Measurements from ENCODE around the gene ANKRD50. TPM values are rescaled to one million over a fixed set of nuclear protein-coding genes. Genes with fewer than 3 reads are reported as not detected.

The ANKRD50 gene
- total and polyA plus RNA-seq, 9 of the 15 experiments (the other 6 are each of a cell fraction or from before 2014, with no cell fraction given), result 2.0 to 8.0 (median 6.2) TPM

- Histone ChIP-seq H3K9me1 (ENCODE audit: control insufficient read depth, insufficient read depth, low read length) (no peaks in the 10 kb centered on the region), H3K79me2 (ENCODE audit: control insufficient read depth, insufficient read depth, low read length) (no peaks in the 10 kb centered on the region), H3K27me3 (ENCODE audit: control insufficient read depth in 2 of 2, insufficient read depth in 2 of 2, low read length in 2 of 2) (peaks cover 0 to 5% of the 10 kb centered on the region in 2 experiments; a peak in 1 of 5 replicates), H3K27ac (ENCODE audit: extremely low read depth, low read depth, low read length) (no peak overlapping the region), H3K9ac (ENCODE audit: insufficient read depth in 1 of 2, low read depth in 2 of 2, low read length in 2 of 2) (no peak overlapping the region), H3K4me2 (ENCODE audit: insufficient read depth, low read length) (no peak overlapping the region), H3K36me3 (ENCODE audit: control insufficient read depth, insufficient read depth, low read length) (no peaks in the 10 kb centered on the region), H3K4me1 (replicated peaks in 1 of 2; ENCODE audit: control insufficient read depth in 2 of 2, insufficient read depth in 2 of 2, low read length in 2 of 2) (no peaks in the 10 kb centered on the region), H4K20me1 (replicated peaks; ENCODE audit: control insufficient read depth, insufficient read depth, low read length) (no peaks in the 10 kb centered on the region), H2AFZ (ENCODE audit: low read depth, low read length) (no peak overlapping the region), H3K4me3 (no peak overlapping the region), H3K9me3 (replicated peaks; ENCODE audit: control insufficient read depth, insufficient read depth, low read depth, low read length) (no peaks in the 10 kb centered on the region)
- intact Hi-C loops (cut with micrococcal nuclease), result loop anchor here (10.0 kb wide), 1 partner anchor 284 kb away; no protein-coding TSS in a partner anchor
- ChIA-PET CTCF (ENCODE audit: low intra/inter-chr PET ratio) (no interaction called here), POLR2A (no interaction called here)
- WGBS (ENCODE audit: insufficient coverage, low coverage, missing lambda C conversion rate), result 23% methylated on average over 1 of the region's 1 CpG
- in situ Hi-C loops (cut with MboI), result no loop called here
- FAIRE-seq (no peak), ATAC-seq (no peak), DNase-seq (ENCODE audit: extremely low read depth in 1 of 4, low spot score in 3 of 4) (no peak)
- BruUV-seq (replicated peaks), result no TSS peak
- no peak for TF ChIP-seq FOXP4 (CRISPR knock-in tag; IDR thresholded peaks at IDR 0.05; ENCODE audit: borderline replicate concordance)
- no peak for TF ChIP-seq CTCFL (IDR thresholded peaks at IDR 0.05; ENCODE audit: borderline replicate concordance, insufficient read depth, low read depth, low read length, poor library complexity, severe bottlenecking)
- no peak for TF ChIP-seq POLR2A (conservative IDR thresholded peaks at IDR 0.05)
- TF ChIP-seq TARDBP (IDR thresholded peaks at IDR 0.05), result no peak
- TF ChIP-seq SMAD1 (IDR thresholded peaks at IDR 0.05; ENCODE audit: low read depth, low read length, partially characterized antibody), result no peak
- no peak for TF ChIP-seq KDM1A (IDR thresholded peaks at IDR 0.05)
- TF ChIP-seq DEAF1 (CRISPR knock-in tag; IDR thresholded peaks at IDR 0.05), result no peak
- TF ChIP-seq CEBPG (CRISPR knock-in tag; IDR thresholded peaks at IDR 0.05), result no peak
- TF ChIP-seq CEBPG (tag; conservative IDR thresholded peaks at IDR 0.05 in 1 of 2, IDR thresholded peaks at IDR 0.05 in 1 of 2), result peak; percentile 11 to 75; a peak in 2 of 4 replicates
- TF ChIP-seq CEBPB (tag; IDR thresholded peaks at IDR 0.05), result peak; percentile 69
- no peak for TF ChIP-seq NR4A1 (CRISPR knock-in tag; IDR thresholded peaks at IDR 0.05)
- no peak for TF ChIP-seq NR4A1 (tag; IDR thresholded peaks at IDR 0.05)
- TF ChIP-seq CBX1 (IDR thresholded peaks at IDR 0.05; ENCODE audit: low read depth), result no peak
- TF ChIP-seq ETV1 (tag; conservative IDR thresholded peaks at IDR 0.05; ENCODE audit: low read depth), result no peak
- no peak for TF ChIP-seq JUND (IDR thresholded peaks at IDR 0.05; ENCODE audit: borderline replicate concordance, low read depth, low read length)
- TF ChIP-seq JUND (tag; IDR thresholded peaks at IDR 0.05; ENCODE audit: borderline replicate concordance, low read depth, low read length), result no peak
- TF ChIP-seq POLR2B (IDR thresholded peaks at IDR 0.05; ENCODE audit: low read depth, partially characterized antibody), result no peak
- TF ChIP-seq RBBP5 (IDR thresholded peaks at IDR 0.05; ENCODE audit: borderline replicate concordance, insufficient read depth, low read length, poor library complexity, severe bottlenecking), result no peak
These were observed 36.4 kb upstream of the ANKRD50 start for GRCh38 chr4:124748965-124749364.
